HEK293 (cell line): Measurements from ENCODE around the gene LMAN1L.

ENCODE experiments used
- CTCF ChIA-PET: fragments of 350-600 bp; formaldehyde crosslinking; extraction: SDS; loops from one replicate; lab custom pipeline; 2021; ENCODE audit warnings: antibody characterized with exemption; lab: Yijun Ruan, JAX
- POLR2A ChIA-PET: fragments of 300-600 bp; formaldehyde crosslinking; extraction: SDS; loops from one replicate; lab custom pipeline; 2020; ENCODE audit warnings: antibody characterized with exemption, inconsistent platforms; lab: Yijun Ruan, JAX
- H3K27ac ChIP-seq: fragments of 200-500 bp; sonication (Bioruptor generic); 2 replicates; pipeline ENCODE4 v1.5.1; 2014; ENCODE audit warnings: low read depth, low read length, control low read depth, inconsistent platforms; ENCODE audit errors: extremely low read depth
- H3K36me3 ChIP-seq, 2 experiments: fragments of 200-500 bp in 1 of 2; sonication (Bioruptor generic) in 1 of 2; 1 replicate in 1 of 2; 2 replicates in 1 of 2; pipeline ENCODE4 v1.5.1; 2014 to 2017; ENCODE audit warnings: inconsistent platforms in 2 of 2, low read length in 2 of 2; ENCODE audit not compliant: control insufficient read depth in 2 of 2, insufficient read depth in 1 of 2
- H3K4me1 ChIP-seq: fragments of 200-500 bp; sonication (Bioruptor generic); 2 replicates; pipeline ENCODE4 v1.5.1; 2014; ENCODE audit warnings: mild to moderate bottlenecking, low read length, inconsistent platforms; ENCODE audit not compliant: control insufficient read depth, insufficient read depth
- H3K4me3 ChIP-seq: 2 replicates; pipeline ENCODE4 v1.5.1; 2011; ENCODE audit warnings: low read depth, mild to moderate bottlenecking, control low read depth, low read length, moderate library complexity
- H3K9me3 ChIP-seq: fragments of 200-500 bp; sonication (Bioruptor generic); 2 replicates; pipeline ENCODE4 v1.5.1; 2014; ENCODE audit warnings: low read depth, low read length, inconsistent platforms; ENCODE audit not compliant: control insufficient read depth, insufficient read depth
- EGR2 ChIP-seq: fragments of 450-650 bp; formaldehyde crosslinking; IDR thresholded peaks from 2 replicates; pipeline ENCODE4 v1.5.1; 2016; ENCODE audit warnings: low read depth, missing biosample characterization, missing genetic modification characterization
- GLIS1 ChIP-seq: fragments of 450-650 bp; formaldehyde crosslinking; IDR thresholded peaks from 2 replicates; pipeline ENCODE4 v1.5.1; 2016; ENCODE audit warnings: missing biosample characterization, missing genetic modification characterization
- GLIS2 ChIP-seq: fragments of 450-650 bp; formaldehyde crosslinking; IDR thresholded peaks from 2 replicates; pipeline ENCODE4 v1.5.1; 2016; ENCODE audit warnings: missing biosample characterization, missing genetic modification characterization
- PATZ1 ChIP-seq: fragments of 450-650 bp; formaldehyde crosslinking; IDR thresholded peaks from 2 replicates; pipeline ENCODE4 v1.5.1; 2016; ENCODE audit warnings: missing biosample characterization, missing genetic modification characterization
- PRDM1 ChIP-seq: fragments of 450-650 bp; formaldehyde crosslinking; IDR thresholded peaks from 2 replicates; pipeline ENCODE4; 2016; ENCODE audit warnings: missing biosample characterization, missing genetic modification characterization
- SP3 ChIP-seq: fragments of 450-650 bp; formaldehyde crosslinking; IDR thresholded peaks from 2 replicates; pipeline ENCODE4 v1.5.1; 2016; ENCODE audit warnings: missing biosample characterization, missing genetic modification characterization
- ZFHX2 ChIP-seq: fragments of 450-650 bp; formaldehyde crosslinking; conservative IDR thresholded peaks from 2 replicates; pipeline ENCODE4 v1.5.1; 2016; ENCODE audit warnings: missing biosample characterization, missing genetic modification characterization
- ZNF112 ChIP-seq: fragments of 450-650 bp; formaldehyde crosslinking; IDR thresholded peaks from 2 replicates; pipeline ENCODE4 v1.5.0; 2017; ENCODE audit warnings: missing biosample characterization, missing genetic modification characterization
- ZNF184 ChIP-seq: fragments of 450-650 bp; IDR thresholded peaks from 2 replicates; pipeline ENCODE4 v1.5.1; 2018; ENCODE audit warnings: missing biosample characterization, mild to moderate bottlenecking, missing genetic modification characterization
- ZNF239 ChIP-seq: fragments of 450-650 bp; formaldehyde crosslinking; IDR thresholded peaks from 2 replicates; pipeline ENCODE4 v1.5.1; 2016; ENCODE audit warnings: missing biosample characterization, missing genetic modification characterization
- ZNF549 ChIP-seq: fragments of 450-650 bp; IDR thresholded peaks from 2 replicates; pipeline ENCODE4 v1.5.1; 2018; ENCODE audit warnings: missing biosample characterization, missing genetic modification characterization, mild to moderate bottlenecking, inconsistent platforms, moderate library complexity
- ZNF580 ChIP-seq: fragments of 450-650 bp; formaldehyde crosslinking; IDR thresholded peaks from 2 replicates; pipeline ENCODE4 v1.5.1; 2016; ENCODE audit warnings: missing biosample characterization, missing genetic modification characterization
- ZNF600 ChIP-seq: fragments of 450-650 bp; formaldehyde crosslinking; IDR thresholded peaks from 2 replicates; pipeline ENCODE4 v1.5.1; 2016; ENCODE audit warnings: missing biosample characterization, missing genetic modification characterization
- TF ChIP-seq, protein P1 (sequence below): fragments of 450-650 bp; formaldehyde crosslinking; IDR thresholded peaks from 2 replicates; pipeline ENCODE4 v1.5.1; 2016; ENCODE audit warnings: missing biosample characterization, missing genetic modification characterization

The LMAN1L gene

GRCh38 chr15:74837482-74838136, 25.0 kb downstream of the LMAN1L start:
- POLR2A ChIA-PET: interaction anchor here (0.7 to 2.2 kb wide), 2 partner anchors 64 to 180 kb away, joined by 3 to 7 read pairs; no protein-coding TSS in a partner anchor
- no peak overlapping the region for H3K27ac ChIP-seq

DNA sequence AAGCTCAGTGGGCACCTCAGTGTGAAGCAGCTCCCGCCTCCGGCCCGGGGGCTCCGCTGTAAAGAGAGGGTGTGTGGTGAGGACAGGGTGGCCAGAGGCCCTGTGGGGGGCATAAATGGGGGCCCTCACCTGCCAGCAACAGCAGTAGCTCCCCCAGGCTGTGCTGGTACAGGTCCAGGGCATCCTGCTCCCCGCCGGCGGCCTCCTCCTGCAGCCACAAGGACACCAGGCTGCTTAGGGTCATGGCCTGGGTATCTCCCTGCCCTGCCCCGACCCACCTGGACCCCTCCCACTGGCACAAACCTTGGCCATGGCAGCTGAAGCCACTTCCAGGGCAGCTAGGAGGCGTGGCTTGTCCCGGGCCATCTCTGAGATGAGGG, 25.5 kb downstream of the LMAN1L start:
- ChIA-PET CTCF (interaction anchor here (0.6 to 3.4 kb wide), 3 partner anchors 64 to 136 kb away, joined by 4 to 23 read pairs (median 5); no protein-coding TSS in a partner anchor), POLR2A (no interaction called here)
- TF ChIP-seq, protein P1, sequence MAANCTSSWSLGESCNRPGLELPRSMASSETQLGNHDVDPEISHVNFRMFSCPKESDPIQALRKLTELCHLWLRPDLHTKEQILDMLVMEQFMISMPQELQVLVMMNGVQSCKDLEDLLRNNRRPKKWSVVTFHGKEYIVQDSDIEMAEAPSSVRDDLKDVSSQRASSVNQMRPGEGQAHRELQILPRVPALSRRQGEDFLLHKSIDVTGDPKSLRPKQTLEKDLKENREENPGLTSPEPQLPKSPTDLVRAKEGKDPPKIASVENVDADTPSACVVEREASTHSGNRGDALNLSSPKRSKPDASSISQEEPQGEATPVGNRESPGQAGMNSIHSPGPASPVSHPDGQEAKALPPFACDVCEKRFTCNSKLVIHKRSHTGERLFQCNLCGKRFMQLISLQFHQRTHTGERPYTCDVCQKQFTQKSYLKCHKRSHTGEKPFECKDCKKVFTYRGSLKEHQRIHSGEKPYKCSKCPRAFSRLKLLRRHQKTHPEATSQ (tag by site-specific recombination): no peak
- TF ChIP-seq GLIS1 (tag by site-specific recombination) (peak; percentile 46; the same call in 1 of the 2 replicates), ZNF184 (tag by site-specific recombination) (no peak)
- no peak overlapping the region for H3K4me3 ChIP-seq
- H3K9me3 ChIP-seq: no peaks in the 10 kb centered on the region
- H3K27ac ChIP-seq: no peak overlapping the region
- peaks cover 7 to 47% of the 10 kb centered on the region in 2 experiments; a peak in 2 of 3 replicates for H3K36me3 ChIP-seq
- peaks cover 5% of the 10 kb centered on the region; the same call in 1 of the 2 replicates for H3K4me1 ChIP-seq

More at GRCh38 chr15:74837482-74838136, 25.0 kb downstream of the LMAN1L start:
- peak; percentile 3; the same call in 1 of the 2 replicates for TF ChIP-seq PRDM1 (tag by site-specific recombination)
- peak; percentile 58 for TF ChIP-seq GLIS2
- TF ChIP-seq ZNF112 (tag by site-specific recombination): no peak
- TF ChIP-seq ZNF600 (tag by site-specific recombination): peak; percentile 52; the same call in 1 of the 2 replicates
- TF ChIP-seq ZNF580: no peak
- TF ChIP-seq PATZ1 (tag by site-specific recombination): peak; percentile 42; the same call in 1 of the 2 replicates
- no peak for TF ChIP-seq ZNF239 (tag by site-specific recombination)
- no peak for TF ChIP-seq SP3
- H3K4me1 ChIP-seq: peaks cover 5% of the 10 kb centered on the region; the same call in 1 of the 2 replicates
- H3K4me3 ChIP-seq: no peak overlapping the region
- CTCF ChIA-PET: interaction anchor here (0.6 to 3.4 kb wide), 4 partner anchors 64 to 136 kb away, joined by 4 to 23 read pairs (median 6); no protein-coding TSS in a partner anchor
- H3K36me3 ChIP-seq: peaks cover 7 to 47% of the 10 kb centered on the region in 2 experiments; a peak in 2 of 3 replicates
- H3K9me3 ChIP-seq: no peaks in the 10 kb centered on the region

GRCh38 chr15:74838746-74839525, 26.3 kb downstream of the LMAN1L start:
- ChIA-PET CTCF (interaction anchor here (0.8 kb wide), 1 partner anchor 63 kb away, joined by 5 read pairs; no protein-coding TSS in a partner anchor), POLR2A (no interaction called here)
- H3K9me3 ChIP-seq: no peaks in the 10 kb centered on the region
- H3K4me3 ChIP-seq: no peak overlapping the region
- TF ChIP-seq ZFHX2 (tag by site-specific recombination) (peak; percentile 52; the same call in 1 of the 2 replicates), ZNF549 (no peak), EGR2 (tag by site-specific recombination) (peak; percentile 57; the same call in 1 of the 2 replicates)
- H3K36me3 ChIP-seq: peaks cover 7 to 47% of the 10 kb centered on the region in 2 experiments; a peak in 2 of 3 replicates
- H3K4me1 ChIP-seq: peaks cover 10% of the 10 kb centered on the region
- no peak overlapping the region for H3K27ac ChIP-seq
